HepG2 (cell line): Measurements from ENCODE around the gene ELFN1. TPM values are rescaled to one million over a fixed set of nuclear protein-coding genes. Genes with fewer than 3 reads are reported as not detected.

Experiments used
- ATAC-seq: fragments of 200-7000 bp; cut with Tn5 transposase; 3 replicates; pipeline ENCODE4 v1.9.1; 2020; ENCODE audit warnings: mild to moderate bottlenecking, moderate library complexity
- BruUV-seq: library from RNA; stranded (reverse); fragments of 400-500 nt; replicated peaks from 2 replicates; lab custom pipeline; 2021; lab: Mats Ljungman, UMichigan
- CTCF ChIA-PET: fragments of 300-600 bp; formaldehyde crosslinking; extraction: SDS; loops from one replicate; lab custom pipeline; 2021; ENCODE audit warnings: low total read pairs, inconsistent platforms, low intra/inter-chr PET ratio; lab: Yijun Ruan, JAX
- POLR2A ChIA-PET: fragments of 350-600 bp; sonication (Branson Sonifier 250); formaldehyde crosslinking; loops from one replicate; lab custom pipeline; 2020; ENCODE audit warnings: antibody characterized with exemption, inconsistent platforms; lab: Yijun Ruan, JAX
- DNase-seq: peaks from one replicate; pipeline ENCODE4 v3.0.0-alpha.2; 2015; ENCODE audit warnings: low spot score
- FAIRE-seq: peaks from 3 replicates; lab custom pipeline; 2011; peaks lifted over from hg19 to GRCh38; lab: Jason Lieb, UNC
- H2AFZ ChIP-seq: one replicate; pipeline ENCODE4 v1.6.1; 2011; ENCODE audit warnings: low read length, inconsistent platforms
- H3K27ac ChIP-seq: fragments of 300-600 bp; 3 replicates; pipeline ENCODE4 v1.8.0; 2011; ENCODE audit warnings: mixed run types, mild to moderate bottlenecking, mixed read lengths, low read length, inconsistent platforms; ENCODE audit not compliant: insufficient read depth; ENCODE audit errors: extremely low read length
- H3K27me3 ChIP-seq, 2 experiments: fragments of 200-600 bp in 1 of 2; 2 replicates in 1 of 2; 3 replicates in 1 of 2; pipeline versions ENCODE4 v1.6.0 to v1.8.0; 2011; ENCODE audit warnings: low read length in 2 of 2, mild to moderate bottlenecking in 2 of 2, moderate library complexity in 2 of 2, inconsistent platforms in 1 of 2; ENCODE audit not compliant: insufficient read depth in 2 of 2, control insufficient read depth in 1 of 2
- H3K36me3 ChIP-seq, 2 experiments: fragments of 200-600 bp in 1 of 2; replicated peaks in 1 of 2; 2 replicates in 1 of 2; 3 replicates in 1 of 2; pipeline versions ENCODE4 v1.5.1 to v1.8.0; 2011; ENCODE audit warnings: low read length in 2 of 2, inconsistent platforms in 1 of 2; ENCODE audit not compliant: insufficient read depth in 2 of 2, control insufficient read depth in 1 of 2
- H3K4me1 ChIP-seq: 2 replicates; pipeline ENCODE4 v1.5.1; 2012; ENCODE audit warnings: low read length, inconsistent platforms; ENCODE audit not compliant: insufficient read depth
- H3K4me2 ChIP-seq: 2 replicates; pipeline ENCODE4 v1.6.0; 2011; ENCODE audit warnings: low read depth, low read length, inconsistent platforms
- H3K4me3 ChIP-seq, 3 experiments: fragments of 200-600 bp in 1 of 3; sonication (generic), shearing (Covaris generic) in 1 of 3; replicated peaks in 1 of 3; 2 replicates each; pipeline ENCODE4 v1.5.1; 2011 to 2016; ENCODE audit warnings: low read length in 3 of 3, inconsistent platforms in 2 of 3, low read depth in 2 of 3, mild to moderate bottlenecking in 2 of 3, control low read depth in 1 of 3, mixed read lengths in 1 of 3; ENCODE audit not compliant: insufficient read depth in 1 of 3
- H3K79me2 ChIP-seq: one replicate; pipeline ENCODE4 v1.6.1; 2011; ENCODE audit warnings: low read length, inconsistent platforms; ENCODE audit not compliant: insufficient read depth
- H3K9ac ChIP-seq: 2 replicates; pipeline ENCODE4 v1.6.0; 2011; ENCODE audit warnings: mild to moderate bottlenecking, low read depth, low read length, inconsistent platforms; ENCODE audit not compliant: insufficient read depth
- H3K9me3 ChIP-seq: 2 replicates; pipeline ENCODE4 v1.5.1; 2012; ENCODE audit warnings: mild to moderate bottlenecking, low read length
- H4K20me1 ChIP-seq: 2 replicates; pipeline ENCODE4 v1.6.0; 2011; ENCODE audit warnings: inconsistent platforms, mild to moderate bottlenecking, low read length, moderate library complexity; ENCODE audit not compliant: insufficient read depth
- KLF15 ChIP-seq: sonication (generic); formaldehyde crosslinking; IDR thresholded peaks from 2 replicates; pipeline ENCODE4 v1.8.1; 2023; ENCODE audit warnings: borderline replicate concordance, mild to moderate bottlenecking, inconsistent platforms, missing genetic modification reagents, mixed read lengths
- NRL ChIP-seq: sonication (generic); formaldehyde crosslinking; IDR thresholded peaks from 2 replicates; pipeline ENCODE4 v1.5.0; 2020; ENCODE audit warnings: missing genetic modification reagents, mild to moderate bottlenecking, moderate library complexity, borderline replicate concordance
- REST ChIP-seq, 2 experiments: IDR thresholded peaks; 2 replicates each; pipeline ENCODE4 v1.6.1; 2011 to 2012; ENCODE audit warnings: low read length in 2 of 2, borderline replicate concordance in 1 of 2, low read depth in 1 of 2, mild to moderate bottlenecking in 1 of 2, moderate library complexity in 1 of 2
- TOPORS ChIP-seq: sonication (generic); formaldehyde crosslinking; IDR thresholded peaks from 2 replicates; pipeline ENCODE4 v1.8.0; 2023; ENCODE audit warnings: mild to moderate bottlenecking, missing genetic modification reagents
- ZNF263 ChIP-seq: sonication (generic); formaldehyde crosslinking; IDR thresholded peaks from 2 replicates; pipeline ENCODE4 v1.4.0; 2020; ENCODE audit warnings: missing genetic modification reagents
- ZNF644 ChIP-seq: IDR thresholded peaks from 2 replicates; pipeline ENCODE4 v1.6.1; 2016; ENCODE audit warnings: low read depth
- ZNF777 ChIP-seq: sonication (generic); formaldehyde crosslinking; IDR thresholded peaks from 2 replicates; pipeline ENCODE4 v1.4.0; 2020; ENCODE audit warnings: missing genetic modification reagents
- WGBS: methylation state at CpG from one replicate; pipeline ENCODE4 v1.1.6; 2017; ENCODE audit warnings: low lambda C conversion rate; 5-methylcytosine and 5-hydroxymethylcytosine counted together
- in situ Hi-C: cut with HindIII; loops from 2 replicates; pipeline ENCODE4 v1.10.0; 2017; ENCODE audit warnings: low pct_unique_long_range_greater_than_20kb; ENCODE audit not compliant: extremely low pct_ligation_motif_present
- intact Hi-C: fragments of 100-400 bp; cut with micrococcal nuclease; formaldehyde crosslinking; loops from one replicate; pipeline ENCODE4 v1.10.0; 2022; ENCODE audit not compliant: unreplicated experiment
- polyA plus RNA-seq, 8 experiments: library from polyadenylated mRNA; depleted of rRNA in 3 of 8; stranded (reverse) in 7 of 8; unstranded in 1 of 8; fragments of >200 nt; fragmentation: Illumina TruSeq in 4 of 8; extraction: Trizol in 4 of 8; gene quantifications; 2 replicates each; pipeline versions ENCODE4 v1.2.1 to v1.2.3, GENCODE V29; 2011 to 2016; ENCODE audit warnings: low read depth in 4 of 8, missing spikeins in 1 of 8, mixed read lengths in 1 of 8; ENCODE audit not compliant: insufficient read depth in 1 of 8
- total RNA-seq, 5 experiments: library from RNA; depleted of rRNA; stranded (reverse); fragments of >200 nt; fragmentation: Illumina TruSeq; extraction: Trizol; gene quantifications; 2 replicates each; pipeline ENCODE4 v1.2.3, GENCODE V29; 2016; ENCODE audit warnings: low read depth in 1 of 5
- TF ChIP-seq, protein P1 (sequence below): sonication (generic); formaldehyde crosslinking; IDR thresholded peaks from 2 replicates; pipeline ENCODE4 v1.4.0; 2020; ENCODE audit warnings: missing genetic modification reagents

ELFN1 gene
- total and polyA plus RNA-seq, 2 of the 13 experiments (the other 11 are each of a cell fraction or from before 2014, with no cell fraction given), result 0.13 to 0.18 TPM

- peak; percentile 88 for TF ChIP-seq ZNF263
- TF ChIP-seq, protein P1, sequence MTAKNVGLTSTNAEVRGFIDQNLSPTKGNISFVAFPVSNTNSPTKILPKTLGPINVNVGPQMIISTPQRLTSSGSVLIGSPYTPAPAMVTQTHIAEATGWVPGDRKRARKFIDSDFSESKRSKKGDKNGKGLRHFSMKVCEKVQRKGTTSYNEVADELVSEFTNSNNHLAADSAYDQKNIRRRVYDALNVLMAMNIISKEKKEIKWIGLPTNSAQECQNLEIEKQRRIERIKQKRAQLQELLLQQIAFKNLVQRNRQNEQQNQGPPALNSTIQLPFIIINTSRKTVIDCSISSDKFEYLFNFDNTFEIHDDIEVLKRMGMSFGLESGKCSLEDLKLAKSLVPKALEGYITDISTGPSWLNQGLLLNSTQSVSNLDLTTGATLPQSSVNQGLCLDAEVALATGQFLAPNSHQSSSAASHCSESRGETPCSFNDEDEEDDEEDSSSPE, result no peak
These were observed 78.2 kb downstream of the ELFN1 start (continued) for GRCh38 chr7:1748076-1748838.

DNA sequence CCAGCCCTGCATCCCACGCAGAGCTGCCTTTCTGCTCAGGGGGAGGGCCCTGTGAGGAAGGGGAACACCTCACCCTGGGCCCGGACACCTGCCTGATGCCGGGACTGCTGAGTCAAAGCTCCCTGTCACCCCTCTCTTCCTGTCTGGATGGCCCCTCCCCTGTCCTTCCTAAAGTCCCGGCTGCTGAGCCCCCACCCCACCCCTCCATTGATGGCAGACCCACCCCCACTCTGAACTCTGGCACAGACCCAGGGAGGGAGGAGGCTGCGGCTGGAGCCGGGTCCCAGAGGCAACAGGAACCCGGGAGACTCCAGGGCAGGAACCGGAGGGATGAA lies 78.7 kb downstream of the ELFN1 start:
- DNase-seq, result no peak
- CTCF ChIA-PET, result no interaction called here
- FAIRE-seq, result no peak
- Histone ChIP-seq H3K27ac (no peak overlapping the region), H2AFZ (no peak overlapping the region), H3K4me1 (peaks cover 36% of the 10 kb centered on the region), H3K4me2 (no peak overlapping the region; the same call in 1 of the 2 replicates), H3K36me3 (no peaks in the 10 kb centered on the region), H3K4me3 (no peak overlapping the region), H4K20me1 (no peaks in the 10 kb centered on the region), H3K9ac (no peak overlapping the region), H3K9me3 (no peaks in the 10 kb centered on the region), H3K79me2 (no peaks in the 10 kb centered on the region), H3K27me3 (peaks cover 8 to 33% of the 10 kb centered on the region in 2 experiments; a peak in 4 of 5 replicates)
- 0% methylated on average over 1 of the region's 8 CpGs for WGBS
- BruUV-seq, result no TSS peak
- TF ChIP-seq KLF15 (CRISPR knock-in tag) (no peak), TOPORS (CRISPR knock-in tag) (no peak), NRL (no peak), ZNF644 (CRISPR knock-in tag) (no peak), REST (IDR thresholded peaks at IDR 0.05; ENCODE audit: borderline replicate concordance in 1 of 2, low read depth in 1 of 2, low read length in 2 of 2) (no peak), ZNF777 (CRISPR knock-in tag) (no peak)
- ATAC-seq, result peak; percentile 12; the same call in 2 of the 3 replicates
- intact Hi-C loops (no loop called here), in situ Hi-C loops (no loop called here)
- POLR2A ChIA-PET, result no interaction called here
